ENCODE results near the gene ANKIB1. TPM values are rescaled to one million over a fixed set of nuclear protein-coding genes. Genes with fewer than 3 reads are reported as not detected.

Gene ANKIB1
- total RNA-seq, result 49.5 and 60.6 TPM in 2 replicates

GRCh38 chr7:92245487-92246359 is at the start of gene ANKIB1, which contains the start of gene KRIT1:
TSS of gene ANKIB1 (plus strand) at chr7:92245974. CDS start at chr7:92294979, 49,005 bp downstream.
TSS of gene KRIT1 (minus strand) at chr7:92245914. CDS start at chr7:92242135, 3,779 bp downstream.

GRCh38 chr7:92447345-92448204 is 201.8 kb downstream of the ANKIB1 start, which contains the start of gene GATAD1:
TSS of gene GATAD1 (plus strand) at chr7:92447482. CDS start at chr7:92447730, 248 bp downstream.

Small RNA genes within 50 kb of the gene (small RNA-seq; reads per million reads assigned to genes)
- 0.13 reads per million for gene MIR1285-1 (ENCODE audit: low replicate concordance)
- not detected for gene RF00019 (ENCODE audit: low replicate concordance)

Other genes starting within 250 kb of the ANKIB1 start
- gene CYP51A1, start 111.5 kb upstream of the ANKIB1 start, total RNA-seq, result 193 and 481 TPM in 2 replicates
- under 0.01 TPM in 1 of 2 replicates, not detected in the other for gene LRRD1, start 66.8 kb upstream of the ANKIB1 start, total RNA-seq
- 50.8 and 53.5 TPM in 2 replicates for gene KRIT1, start 60 bp upstream of the ANKIB1 start, total RNA-seq
- gene GATAD1, start 201.5 kb downstream of the ANKIB1 start, total RNA-seq, result 21.8 and 24.3 TPM in 2 replicates
- not detected in 2 replicates for gene ERVW-1, start 232.0 kb downstream of the ANKIB1 start, total RNA-seq